ENCODE measurements around the gene NEK9.

- TF ChIP-seq, protein P1, sequence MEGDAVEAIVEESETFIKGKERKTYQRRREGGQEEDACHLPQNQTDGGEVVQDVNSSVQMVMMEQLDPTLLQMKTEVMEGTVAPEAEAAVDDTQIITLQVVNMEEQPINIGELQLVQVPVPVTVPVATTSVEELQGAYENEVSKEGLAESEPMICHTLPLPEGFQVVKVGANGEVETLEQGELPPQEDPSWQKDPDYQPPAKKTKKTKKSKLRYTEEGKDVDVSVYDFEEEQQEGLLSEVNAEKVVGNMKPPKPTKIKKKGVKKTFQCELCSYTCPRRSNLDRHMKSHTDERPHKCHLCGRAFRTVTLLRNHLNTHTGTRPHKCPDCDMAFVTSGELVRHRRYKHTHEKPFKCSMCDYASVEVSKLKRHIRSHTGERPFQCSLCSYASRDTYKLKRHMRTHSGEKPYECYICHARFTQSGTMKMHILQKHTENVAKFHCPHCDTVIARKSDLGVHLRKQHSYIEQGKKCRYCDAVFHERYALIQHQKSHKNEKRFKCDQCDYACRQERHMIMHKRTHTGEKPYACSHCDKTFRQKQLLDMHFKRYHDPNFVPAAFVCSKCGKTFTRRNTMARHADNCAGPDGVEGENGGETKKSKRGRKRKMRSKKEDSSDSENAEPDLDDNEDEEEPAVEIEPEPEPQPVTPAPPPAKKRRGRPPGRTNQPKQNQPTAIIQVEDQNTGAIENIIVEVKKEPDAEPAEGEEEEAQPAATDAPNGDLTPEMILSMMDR (IDR thresholded peaks at IDR 0.05), result no peak
- TF ChIP-seq POLR2A (IDR thresholded peaks at IDR 0.05), result no peak
- no peak for TF ChIP-seq POLR2AphosphoS5 (IDR thresholded peaks at IDR 0.05)
- no peak for TF ChIP-seq EP300 (IDR thresholded peaks at IDR 0.05)
Measured at GRCh38 chr14:75101491-75101890, 25.4 kb downstream of the NEK9 start.
